Prostate gland (tissue), 1 donor: Measurements from ENCODE around the gene L3MBTL1.

ENCODE experiments used
- POLR2A ChIP-seq: fragments of 450-650 bp; IDR thresholded peaks from one replicate; pipeline ENCODE4 v1.6.1; 2016; ENCODE audit warnings: antibody characterized with exemption, mild to moderate bottlenecking
- POLR2AphosphoS5 ChIP-seq: sonication (generic); formaldehyde crosslinking; IDR thresholded peaks from one replicate; pipeline ENCODE4 v1.6.1; 2017; ENCODE audit warnings: antibody characterized with exemption

DNA sequence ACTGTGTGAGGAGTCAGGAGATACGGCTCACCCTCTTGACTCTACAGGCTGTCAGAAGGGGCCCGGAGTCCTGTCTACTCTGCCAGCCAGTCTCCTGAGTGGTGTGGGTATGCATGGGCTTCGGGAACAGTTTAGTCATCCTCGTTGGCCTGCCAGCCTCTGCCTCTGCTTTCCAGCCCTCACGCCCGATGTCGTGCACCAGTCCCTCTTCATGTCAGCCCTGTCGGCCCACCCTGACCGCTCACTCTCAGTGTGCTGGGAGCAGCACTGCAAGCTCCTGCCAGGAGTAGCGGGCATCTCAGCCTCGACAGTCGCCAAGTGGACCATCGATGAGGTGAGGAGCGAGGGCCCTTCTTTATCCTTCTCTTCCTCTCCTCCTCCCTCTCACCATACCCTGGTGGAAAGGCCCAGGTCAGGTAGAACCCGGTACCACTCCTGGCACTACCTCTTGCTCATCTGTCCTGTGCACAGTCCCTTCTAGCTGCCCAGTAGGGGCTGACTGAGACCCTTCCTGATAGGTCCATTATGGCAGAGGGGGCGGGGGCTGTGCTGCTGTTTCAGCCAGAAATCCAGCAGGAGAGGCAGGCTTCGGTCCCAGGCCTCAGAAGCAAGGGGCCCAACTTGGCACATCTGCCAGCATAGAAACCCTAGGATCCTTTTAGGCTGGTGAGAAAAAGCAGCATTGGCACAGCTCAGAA is 32.6 kb downstream of the L3MBTL1 start:
- TF ChIP-seq POLR2A (no peak), POLR2AphosphoS5 (no peak)
